OCI-LY1 (cell line): ENCODE data around the gene PPBP.

Experiments used
- EZH2 ChIP-seq: fragments of 200-600 bp; sonication (generic), shearing (Covaris generic); IDR thresholded peaks from 2 replicates; pipeline ENCODE4 v1.8.0; 2017; ENCODE audit warnings: borderline replicate concordance, mixed run types, mild to moderate bottlenecking, antibody characterized with exemption, low read length, moderate library complexity, mixed read lengths
- TF ChIP-seq, protein P1 (sequence below): fragments of 200-600 bp; sonication (generic), shearing (Covaris generic); IDR thresholded peaks from 2 replicates; pipeline ENCODE4 v1.5.1; 2017; ENCODE audit warnings: mild to moderate bottlenecking, antibody characterized with exemption, low read length, moderate library complexity, mixed read lengths

DNA sequence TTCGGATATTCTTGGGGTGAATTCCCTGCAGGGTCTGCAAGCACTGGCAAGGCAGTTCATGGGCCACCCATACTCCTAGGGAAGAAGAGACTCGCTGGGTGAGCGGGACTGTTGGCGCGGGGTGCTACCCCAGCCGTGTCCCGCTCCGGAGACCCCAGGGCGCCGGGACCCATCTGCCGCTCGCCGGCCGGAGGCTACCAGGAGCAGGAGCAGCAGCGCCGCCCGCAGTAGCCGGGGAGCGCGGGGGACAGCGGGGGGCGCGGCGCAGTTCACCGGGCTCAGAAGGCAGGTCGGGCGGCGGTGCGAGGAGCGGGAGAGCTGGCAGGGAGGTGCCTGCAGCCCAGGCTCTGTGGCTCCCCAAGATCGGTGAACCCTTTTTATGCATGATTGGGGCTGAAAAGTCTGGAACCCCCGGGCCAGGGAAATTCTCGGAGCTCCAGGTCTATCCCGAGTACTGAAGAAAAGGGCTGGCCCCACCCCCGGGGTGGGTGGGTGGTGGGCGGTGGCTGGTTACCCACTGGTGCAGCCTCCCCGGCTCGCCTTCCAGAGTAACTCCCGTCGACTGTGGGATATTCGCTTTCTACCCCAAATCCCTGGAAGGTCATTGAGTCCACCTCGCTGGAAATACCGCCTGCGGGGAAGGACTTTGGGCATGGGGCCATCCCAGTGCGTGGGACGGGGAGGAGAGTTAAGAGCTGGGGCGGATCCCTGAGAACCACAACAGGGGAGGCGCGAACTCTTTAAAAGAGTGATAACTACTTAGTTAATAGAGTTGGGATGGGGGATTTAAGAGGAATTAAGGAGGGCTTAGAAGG is 43.7 kb downstream of the PPBP start:
- TF ChIP-seq, protein P1, sequence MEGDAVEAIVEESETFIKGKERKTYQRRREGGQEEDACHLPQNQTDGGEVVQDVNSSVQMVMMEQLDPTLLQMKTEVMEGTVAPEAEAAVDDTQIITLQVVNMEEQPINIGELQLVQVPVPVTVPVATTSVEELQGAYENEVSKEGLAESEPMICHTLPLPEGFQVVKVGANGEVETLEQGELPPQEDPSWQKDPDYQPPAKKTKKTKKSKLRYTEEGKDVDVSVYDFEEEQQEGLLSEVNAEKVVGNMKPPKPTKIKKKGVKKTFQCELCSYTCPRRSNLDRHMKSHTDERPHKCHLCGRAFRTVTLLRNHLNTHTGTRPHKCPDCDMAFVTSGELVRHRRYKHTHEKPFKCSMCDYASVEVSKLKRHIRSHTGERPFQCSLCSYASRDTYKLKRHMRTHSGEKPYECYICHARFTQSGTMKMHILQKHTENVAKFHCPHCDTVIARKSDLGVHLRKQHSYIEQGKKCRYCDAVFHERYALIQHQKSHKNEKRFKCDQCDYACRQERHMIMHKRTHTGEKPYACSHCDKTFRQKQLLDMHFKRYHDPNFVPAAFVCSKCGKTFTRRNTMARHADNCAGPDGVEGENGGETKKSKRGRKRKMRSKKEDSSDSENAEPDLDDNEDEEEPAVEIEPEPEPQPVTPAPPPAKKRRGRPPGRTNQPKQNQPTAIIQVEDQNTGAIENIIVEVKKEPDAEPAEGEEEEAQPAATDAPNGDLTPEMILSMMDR: no peak
- TF ChIP-seq EZH2: no peak
